ENCODE data around the gene RBSN.

GRCh38 chr3:15032650-15033049, 66.3 kb downstream of the RBSN start:
- TF ChIP-seq CTCF (conservative IDR thresholded peaks at IDR 0.05 in 1 of 2, IDR thresholded peaks at IDR 0.05 in 1 of 2; ENCODE audit: low read depth in 1 of 2, low read length in 2 of 2) (no peak), EZH2 (IDR thresholded peaks at IDR 0.05; ENCODE audit: low read length, missing control alignments) (no peak)
